ENCODE results near the gene DTNA.

- TF ChIP-seq ZNF274 (IDR thresholded peaks at IDR 0.05; ENCODE audit: low read depth, low read length) (no peak), YY1 (IDR thresholded peaks at IDR 0.05; ENCODE audit: insufficient read depth, insufficient read length) (no peak)
Measured at GRCh38 chr18:34921811-34922385, 211.8 kb downstream of the DTNA start.
